CD4-positive, alpha-beta memory T cell (primary cell): ENCODE results near the gene SEC14L3. TPM values are rescaled to one million over a fixed set of nuclear protein-coding genes. Genes with fewer than 3 reads are reported as not detected.

Experiments
- CTCF ChIA-PET: fragments of 350-600 bp; sonication (Branson Sonifier 250); formaldehyde crosslinking; loops from one replicate; lab custom pipeline; 2021; ENCODE audit warnings: inconsistent platforms; ENCODE audit not compliant: partially characterized antibody; lab: Charles Lee
- POLR2A ChIA-PET: fragments of 350-600 bp; sonication (Branson Sonifier 250); formaldehyde crosslinking; loops from one replicate; lab custom pipeline; 2021; ENCODE audit not compliant: partially characterized antibody; lab: Charles Lee
- DNase-seq, 5 donors: peaks; one replicate each; pipeline versions ENCODE4 v3.0.0 to v3.0.0-alpha.2; 2020 to 2022; ENCODE audit warnings: mixed read lengths in 1 of 5
- H3K27ac ChIP-seq: one replicate; pipeline ENCODE4 v1.7.0; 2013; ENCODE audit warnings: low read depth, low read length
- H3K27me3 ChIP-seq: 2 replicates; pipeline ENCODE4 v1.7.0; 2013; ENCODE audit warnings: mild to moderate bottlenecking, low read length, moderate library complexity; ENCODE audit not compliant: insufficient read depth
- H3K36me3 ChIP-seq: 2 replicates; pipeline ENCODE4 v1.7.0; 2013; ENCODE audit warnings: mild to moderate bottlenecking, low read length, moderate library complexity; ENCODE audit not compliant: insufficient read depth
- H3K4me1 ChIP-seq: 2 replicates; pipeline ENCODE4 v1.7.0; 2013; ENCODE audit warnings: mild to moderate bottlenecking, low read length, moderate library complexity; ENCODE audit not compliant: insufficient read depth
- H3K4me3 ChIP-seq, 2 donors: one replicate each; pipeline ENCODE4 v1.7.0; 2013; ENCODE audit warnings: low read length in 2 of 2, mild to moderate bottlenecking in 1 of 2
- H3K9me3 ChIP-seq, 2 donors: one replicate each; pipeline ENCODE4 v1.7.0; 2013; ENCODE audit warnings: low read length in 2 of 2, control low read depth in 1 of 2; ENCODE audit not compliant: control insufficient read depth in 1 of 2
- H3K27ac Mint-ChIP-seq, 7 donors: one replicate each; pipeline ENCODE4 v1.8.0; 2020 to 2021; ENCODE audit warnings: mixed read lengths in 7 of 7, mild to moderate bottlenecking in 6 of 7, inconsistent platforms in 3 of 7, moderate library complexity in 3 of 7
- H3K27me3 Mint-ChIP-seq, 2 donors: one replicate each; pipeline ENCODE4 v1.8.0; 2020 to 2021; ENCODE audit warnings: mixed read lengths in 2 of 2
- H3K36me3 Mint-ChIP-seq, 2 donors: one replicate each; pipeline ENCODE4 v1.8.0; 2020 to 2021; ENCODE audit warnings: mixed read lengths in 2 of 2, inconsistent platforms in 1 of 2, mild to moderate bottlenecking in 1 of 2
- H3K4me1 Mint-ChIP-seq, 4 donors: one replicate each; pipeline ENCODE4 v1.8.0; 2020 to 2021; ENCODE audit warnings: mixed read lengths in 4 of 4, mild to moderate bottlenecking in 1 of 4
- H3K4me3 Mint-ChIP-seq, 8 donors: one replicate each; pipeline ENCODE4 v1.8.0; 2020 to 2021; ENCODE audit warnings: mixed read lengths in 8 of 8, mild to moderate bottlenecking in 7 of 8, moderate library complexity in 6 of 8, inconsistent platforms in 3 of 8
- H3K9me3 Mint-ChIP-seq, 8 donors: one replicate each; pipeline ENCODE4 v1.8.0; 2020 to 2021; ENCODE audit warnings: mixed read lengths in 8 of 8, mild to moderate bottlenecking in 5 of 8, inconsistent platforms in 3 of 8, moderate library complexity in 1 of 8
- intact Hi-C: fragments of 100-400 bp; cut with micrococcal nuclease; formaldehyde crosslinking; loops from one replicate; pipeline ENCODE4 v1.15.1; 2023
- polyA plus RNA-seq, 2 donors: library from polyadenylated mRNA; unstranded; fragments of 300-500 nt; fragmentation: Illumina TruSeq; gene quantifications; one replicate each; pipeline ENCODE4 v1.2.3, GENCODE V29; 2021
- total RNA-seq, 2 experiments: library from RNA; stranded (reverse); gene quantifications; one replicate each; pipeline ENCODE4 v1.2.3, GENCODE V29; 2021

The SEC14L3 gene
- total and polyA plus RNA-seq, 4 experiments from 2014 or later: not detected

DNA sequence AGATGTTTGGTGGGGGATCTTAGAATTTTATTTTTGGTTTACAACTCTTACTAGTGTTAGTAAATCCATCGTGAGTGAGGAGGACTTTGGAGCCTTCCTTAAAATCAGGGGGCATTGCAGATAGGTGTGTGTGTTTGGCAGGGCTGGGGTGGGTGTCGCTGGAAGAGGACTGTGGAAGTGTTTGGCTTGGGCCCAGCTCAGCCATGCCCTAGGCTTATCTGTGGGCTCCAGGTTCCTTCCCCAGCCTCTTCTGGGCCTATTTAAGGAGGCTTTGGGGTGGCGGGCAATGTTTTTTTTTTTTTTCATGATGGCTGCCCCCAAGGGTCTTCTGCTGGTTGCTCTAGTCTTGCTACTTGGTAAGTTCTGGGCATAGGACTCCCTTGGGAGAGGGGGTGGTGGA, 24.2 kb downstream of the SEC14L3 start:
- no peak for DNase-seq
- CTCF ChIA-PET: interaction anchor here (0.7 to 1.7 kb wide), 2 partner anchors 15 to 38 kb away, joined by 3 to 4 read pairs; no protein-coding TSS in a partner anchor

GRCh38 chr22:30445438-30446145, 26.2 kb downstream of the SEC14L3 start:
- POLR2A ChIA-PET: interaction anchor here (1.1 to 1.6 kb wide), 2 partner anchors 9 to 11 kb away, joined by 3 read pairs; no protein-coding TSS in a partner anchor
- DNase-seq: no peak
- Mint-ChIP-seq H3K36me3 (peaks cover 3 to 4% of the 10 kb centered on the region in 2 donors), H3K27me3 (peaks cover 24 to 37% of the 10 kb centered on the region in 2 donors), H3K4me3 (no peak overlapping the region), H3K9me3 (peaks cover 0 to 14% (median 7%) of the 10 kb centered on the region in 8 donors), H3K27ac (no peak overlapping the region), H3K4me1 (peaks cover 8 to 21% (median 16%) of the 10 kb centered on the region in 4 donors)
- intact Hi-C loops: loop anchor here (1.0 kb wide), 1 partner anchor 40 kb away; no protein-coding TSS in a partner anchor
- Histone ChIP-seq H3K27me3 (peaks cover 6% of the 10 kb centered on the region), H3K9me3 (no peaks in the 10 kb centered on the region), H3K27ac (no peak overlapping the region), H3K36me3 (no peaks in the 10 kb centered on the region), H3K4me3 (no peak overlapping the region), H3K4me1 (peaks cover 18% of the 10 kb centered on the region)
- CTCF ChIA-PET: interaction anchor here (1.1 to 2.6 kb wide), 9 partner anchors 10 to 309 kb away, joined by 3 to 11 read pairs (median 4); no protein-coding TSS in a partner anchor

More for the DNA sequence above, 24.2 kb downstream of the SEC14L3 start:
- H3K4me1 Mint-ChIP-seq: peaks cover 5 to 12% (median 10%) of the 10 kb centered on the region in 4 donors
- H3K27ac Mint-ChIP-seq: no peak overlapping the region
- Histone ChIP-seq H3K4me3 (no peak overlapping the region), H3K4me1 (peaks cover 6% of the 10 kb centered on the region), H3K27ac (no peak overlapping the region), H3K9me3 (no peaks in the 10 kb centered on the region), H3K36me3 (no peaks in the 10 kb centered on the region), H3K27me3 (peaks cover 6% of the 10 kb centered on the region)
- POLR2A ChIA-PET: interaction anchor here (0.7 kb wide), 1 partner anchor 659 kb away, joined by 3 read pairs; no protein-coding TSS in a partner anchor
- peaks cover 0 to 2% of the 10 kb centered on the region in 2 donors for H3K36me3 Mint-ChIP-seq
- peaks cover 28 to 43% of the 10 kb centered on the region in 2 donors for H3K27me3 Mint-ChIP-seq
- intact Hi-C loops: no loop called here
- H3K9me3 Mint-ChIP-seq: peaks cover 0 to 11% (median 4%) of the 10 kb centered on the region in 8 donors
- no peak overlapping the region for H3K4me3 Mint-ChIP-seq

- Mint-ChIP-seq H3K36me3 (peaks cover 3 to 4% of the 10 kb centered on the region in 2 donors), H3K27ac (peak overlapping the region in 2 of 7 donors; percentile 35 to 88), H3K9me3 (peaks cover 0 to 14% (median 7%) of the 10 kb centered on the region in 8 donors), H3K27me3 (peaks cover 29 to 43% of the 10 kb centered on the region in 2 donors), H3K4me3 (no peak overlapping the region), H3K4me1 (peaks cover 8 to 21% (median 16%) of the 10 kb centered on the region in 4 donors)
- intact Hi-C loops: loop anchor here (1.0 kb wide), 1 partner anchor 40 kb away; no protein-coding TSS in a partner anchor
- POLR2A ChIA-PET: interaction anchor here (1.1 to 1.6 kb wide), 3 partner anchors 8 to 20 kb away, joined by 3 to 6 read pairs (median 3); no protein-coding TSS in a partner anchor
- Histone ChIP-seq H3K27me3 (peaks cover 6% of the 10 kb centered on the region), H3K4me3 (no peak overlapping the region), H3K4me1 (peaks cover 18% of the 10 kb centered on the region), H3K9me3 (no peaks in the 10 kb centered on the region), H3K36me3 (no peaks in the 10 kb centered on the region), H3K27ac (no peak overlapping the region)
- CTCF ChIA-PET: interaction anchor here (0.7 to 2.6 kb wide), 11 partner anchors 9 to 310 kb away, joined by 3 to 11 read pairs (median 4); no protein-coding TSS in a partner anchor
- DNase-seq: peak in 3 of 5 donors; percentile 36 to 56 (median 50)
These were observed 27.0 kb downstream of the SEC14L3 start for GRCh38 chr22:30444632-30445437.

GRCh38 chr22:30441088-30441487, 30.7 kb downstream of the SEC14L3 start:
- no peak overlapping the region for H3K4me3 ChIP-seq
- no peaks in the 10 kb centered on the region for H3K36me3 ChIP-seq
- Mint-ChIP-seq H3K9me3 (peaks cover 0 to 14% (median 12%) of the 10 kb centered on the region in 8 donors), H3K4me1 (peaks cover 8 to 26% (median 19%) of the 10 kb centered on the region in 4 donors), H3K4me3 (peak overlapping the region in 1 of 8 donors; percentile 20), H3K27ac (peak overlapping the region in 1 of 7 donors; percentile 61), H3K36me3 (peaks cover 7 to 8% of the 10 kb centered on the region in 2 donors), H3K27me3 (peaks cover 25 to 34% of the 10 kb centered on the region in 2 donors)
- H3K27ac ChIP-seq: no peak overlapping the region
- no peaks in the 10 kb centered on the region for H3K9me3 ChIP-seq
- H3K4me1 ChIP-seq: peaks cover 22% of the 10 kb centered on the region
- H3K27me3 ChIP-seq: peaks cover 7% of the 10 kb centered on the region
- DNase-seq: no peak
- intact Hi-C loops: no loop called here
- ChIA-PET CTCF (no interaction called here), POLR2A (no interaction called here)

DNA sequence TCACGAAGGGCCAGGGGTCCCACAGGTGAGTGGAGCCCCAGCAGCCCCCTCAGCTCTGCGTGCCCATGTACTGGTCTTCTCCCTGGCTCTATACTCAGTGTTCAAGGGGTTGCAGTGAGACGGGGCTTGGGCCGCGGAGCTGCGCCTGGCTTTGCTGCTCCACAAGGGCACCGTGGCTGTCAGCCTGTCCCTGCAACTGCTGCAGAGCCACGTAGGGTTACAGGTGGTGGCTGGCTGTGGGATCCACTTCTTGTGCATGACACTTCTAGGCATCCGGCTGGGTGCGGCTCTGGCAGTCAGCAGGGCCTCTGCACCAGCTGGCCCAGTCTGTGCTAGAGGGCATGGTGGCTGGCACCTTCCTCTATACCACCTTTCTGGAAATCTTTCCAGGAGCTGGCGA, 32.0 kb downstream of the SEC14L3 start:
- Mint-ChIP-seq H3K36me3 (peaks cover 14 to 15% of the 10 kb centered on the region in 2 donors), H3K4me3 (no peak overlapping the region), H3K4me1 (peaks cover 16 to 36% (median 30%) of the 10 kb centered on the region in 4 donors), H3K9me3 (peaks cover 0 to 22% (median 20%) of the 10 kb centered on the region in 8 donors), H3K27ac (peak overlapping the region in 2 of 7 donors; percentile 29 to 64), H3K27me3 (peaks cover 23 to 28% of the 10 kb centered on the region in 2 donors)
- Histone ChIP-seq H3K36me3 (no peaks in the 10 kb centered on the region), H3K9me3 (no peaks in the 10 kb centered on the region), H3K4me3 (no peak overlapping the region), H3K27me3 (peaks cover 7% of the 10 kb centered on the region), H3K4me1 (peaks cover 33% of the 10 kb centered on the region), H3K27ac (no peak overlapping the region)
- ChIA-PET POLR2A (interaction anchor here (9.7 kb wide), 1 partner anchor 16 kb away, joined by 126 read pairs; the partner anchor contains the start of gene MTFP1), CTCF (no interaction called here)
- intact Hi-C loops: no loop called here
- DNase-seq: no peak

DNA sequence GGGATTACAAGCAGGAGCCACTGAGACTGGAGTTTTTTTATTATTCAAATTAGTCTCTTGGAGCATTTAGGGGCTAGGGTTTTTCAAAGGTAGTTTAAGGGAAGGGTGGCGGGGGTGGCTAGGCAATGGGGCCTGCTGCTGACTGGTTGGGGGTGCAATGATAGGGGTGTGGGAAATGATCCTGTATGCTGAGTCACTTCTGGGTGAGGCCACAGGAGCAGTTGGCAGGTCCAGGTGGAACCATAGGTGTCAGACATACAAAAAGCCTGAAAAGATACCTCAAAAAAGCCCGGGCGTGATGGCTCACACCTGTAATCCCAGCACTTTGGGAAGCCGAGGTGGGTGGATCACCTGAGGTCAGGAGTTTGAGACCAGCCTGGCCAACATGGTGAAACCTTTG, 32.6 kb downstream of the SEC14L3 start:
- intact Hi-C loops: no loop called here
- H3K9me3 ChIP-seq: no peaks in the 10 kb centered on the region
- H3K27ac ChIP-seq: no peak overlapping the region
- no peak for DNase-seq
- peaks cover 14 to 15% of the 10 kb centered on the region in 2 donors for H3K36me3 Mint-ChIP-seq
- H3K27me3 Mint-ChIP-seq: peaks cover 23 to 28% of the 10 kb centered on the region in 2 donors
- CTCF ChIA-PET: interaction anchor here (7.0 kb wide), 1 partner anchor 14 kb away, joined by 74 read pairs; the partner anchor contains the start of gene MTFP1
- H3K4me3 Mint-ChIP-seq: no peak overlapping the region
- no peak overlapping the region for H3K4me3 ChIP-seq
- H3K27ac Mint-ChIP-seq: peak overlapping the region in 2 of 7 donors; percentile 26 to 94
- H3K36me3 ChIP-seq: no peaks in the 10 kb centered on the region
- peaks cover 36% of the 10 kb centered on the region for H3K4me1 ChIP-seq
- POLR2A ChIA-PET: interaction anchor here (9.7 kb wide), 1 partner anchor 15 kb away, joined by 126 read pairs; the partner anchor contains the start of gene MTFP1
- H3K4me1 Mint-ChIP-seq: peaks cover 17 to 42% (median 32%) of the 10 kb centered on the region in 4 donors
- peaks cover 0 to 22% (median 20%) of the 10 kb centered on the region in 8 donors for H3K9me3 Mint-ChIP-seq
- peaks cover 7% of the 10 kb centered on the region for H3K27me3 ChIP-seq
